HFFc6 (cell line): ENCODE measurements around the gene DBP. TPM values are rescaled to one million over a fixed set of nuclear protein-coding genes. Genes with fewer than 3 reads are reported as not detected.

ENCODE experiments used
- DNase-seq: peaks from one replicate; pipeline ENCODE4 v3.0.0-alpha.2; 2018
- H3K27ac Mint-ChIP-seq: 2 replicates; pipeline ENCODE4 v1.8.0; 2020; ENCODE audit warnings: mild to moderate bottlenecking, mixed read lengths
- H3K27me3 Mint-ChIP-seq: 2 replicates; pipeline ENCODE4 v1.8.0; 2021; ENCODE audit warnings: mild to moderate bottlenecking, moderate library complexity, mixed read lengths; ENCODE audit not compliant: insufficient read depth
- H3K36me3 Mint-ChIP-seq: 2 replicates; pipeline ENCODE4 v1.8.0; 2021; ENCODE audit warnings: low read depth, mixed read lengths
- H3K4me1 Mint-ChIP-seq: 2 replicates; pipeline ENCODE4 v1.8.0; 2020; ENCODE audit warnings: low read depth, mixed read lengths
- H3K4me3 Mint-ChIP-seq: 2 replicates; pipeline ENCODE4 v1.8.0; 2020; ENCODE audit warnings: mild to moderate bottlenecking, moderate library complexity, mixed read lengths
- H3K9me3 Mint-ChIP-seq: 2 replicates; pipeline ENCODE4 v1.8.0; 2020; ENCODE audit warnings: mild to moderate bottlenecking, mixed read lengths
- total RNA-seq, 6 experiments: library from RNA; stranded (reverse); fragmentation: NEBNext Ultra II Directional; extraction: Animal tissue kit (Norgen Biotek cat#: 25700); gene quantifications; 2 replicates in 1 of 6; 3 replicates in 5 of 6; pipeline ENCODE4 v1.2.3, GENCODE V29; 2021
- TF ChIP-seq, protein P1 (sequence below): fragments of 200-600 bp; sonication (generic); IDR thresholded peaks from 2 replicates; pipeline ENCODE4 v1.5.0; 2021; ENCODE audit warnings: antibody characterized with exemption, mild to moderate bottlenecking

The DBP gene
- total RNA-seq, 6 experiments from 2014 or later: 3.8 to 5.7 (median 4.4) TPM

DNA sequence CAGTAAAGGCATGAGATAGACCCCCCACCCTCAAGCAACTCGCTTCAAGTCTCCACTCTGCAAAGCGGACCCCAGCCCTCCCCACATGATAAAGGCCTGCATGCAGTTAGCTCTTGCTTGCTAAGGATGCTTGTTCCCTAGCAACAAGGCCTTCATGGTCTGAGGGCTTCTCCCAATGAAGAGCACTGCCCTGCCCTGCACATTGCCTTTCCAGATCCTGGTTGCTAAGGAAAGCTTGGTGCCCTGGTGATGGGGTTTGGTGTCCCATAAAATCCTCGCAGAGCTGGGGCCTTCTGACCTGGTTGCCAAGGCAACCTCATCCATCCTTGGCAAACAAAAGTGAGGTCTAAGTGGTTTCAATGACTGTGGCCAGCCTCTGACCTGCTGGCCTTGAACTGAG, 6.0 kb downstream of the DBP start:
- Mint-ChIP-seq H3K36me3 (no peaks in the 10 kb centered on the region), H3K9me3 (no peaks in the 10 kb centered on the region), H3K27ac (0 out of 2 replicates have a peak overlapping the region, but pooled peaks have one; percentile 11), H3K4me1 (peaks cover 36% of the 10 kb centered on the region), H3K4me3 (no peak overlapping the region), H3K27me3 (peaks cover 2% of the 10 kb centered on the region)
- TF ChIP-seq, protein P1, sequence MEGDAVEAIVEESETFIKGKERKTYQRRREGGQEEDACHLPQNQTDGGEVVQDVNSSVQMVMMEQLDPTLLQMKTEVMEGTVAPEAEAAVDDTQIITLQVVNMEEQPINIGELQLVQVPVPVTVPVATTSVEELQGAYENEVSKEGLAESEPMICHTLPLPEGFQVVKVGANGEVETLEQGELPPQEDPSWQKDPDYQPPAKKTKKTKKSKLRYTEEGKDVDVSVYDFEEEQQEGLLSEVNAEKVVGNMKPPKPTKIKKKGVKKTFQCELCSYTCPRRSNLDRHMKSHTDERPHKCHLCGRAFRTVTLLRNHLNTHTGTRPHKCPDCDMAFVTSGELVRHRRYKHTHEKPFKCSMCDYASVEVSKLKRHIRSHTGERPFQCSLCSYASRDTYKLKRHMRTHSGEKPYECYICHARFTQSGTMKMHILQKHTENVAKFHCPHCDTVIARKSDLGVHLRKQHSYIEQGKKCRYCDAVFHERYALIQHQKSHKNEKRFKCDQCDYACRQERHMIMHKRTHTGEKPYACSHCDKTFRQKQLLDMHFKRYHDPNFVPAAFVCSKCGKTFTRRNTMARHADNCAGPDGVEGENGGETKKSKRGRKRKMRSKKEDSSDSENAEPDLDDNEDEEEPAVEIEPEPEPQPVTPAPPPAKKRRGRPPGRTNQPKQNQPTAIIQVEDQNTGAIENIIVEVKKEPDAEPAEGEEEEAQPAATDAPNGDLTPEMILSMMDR: no peak
- DNase-seq: peak; percentile 34

GRCh38 chr19:48630296-48631063, 6.7 kb downstream of the DBP start:
- Mint-ChIP-seq H3K27ac (no peak overlapping the region), H3K9me3 (no peaks in the 10 kb centered on the region), H3K36me3 (no peaks in the 10 kb centered on the region), H3K4me3 (0 out of 2 replicates have a peak overlapping the region, but pooled peaks have one; percentile 30), H3K4me1 (peaks cover 32% of the 10 kb centered on the region), H3K27me3 (no peaks in the 10 kb centered on the region; the same call in none of the 2 replicates)
- DNase-seq: no peak
- TF ChIP-seq, protein P1: no peak

DNA sequence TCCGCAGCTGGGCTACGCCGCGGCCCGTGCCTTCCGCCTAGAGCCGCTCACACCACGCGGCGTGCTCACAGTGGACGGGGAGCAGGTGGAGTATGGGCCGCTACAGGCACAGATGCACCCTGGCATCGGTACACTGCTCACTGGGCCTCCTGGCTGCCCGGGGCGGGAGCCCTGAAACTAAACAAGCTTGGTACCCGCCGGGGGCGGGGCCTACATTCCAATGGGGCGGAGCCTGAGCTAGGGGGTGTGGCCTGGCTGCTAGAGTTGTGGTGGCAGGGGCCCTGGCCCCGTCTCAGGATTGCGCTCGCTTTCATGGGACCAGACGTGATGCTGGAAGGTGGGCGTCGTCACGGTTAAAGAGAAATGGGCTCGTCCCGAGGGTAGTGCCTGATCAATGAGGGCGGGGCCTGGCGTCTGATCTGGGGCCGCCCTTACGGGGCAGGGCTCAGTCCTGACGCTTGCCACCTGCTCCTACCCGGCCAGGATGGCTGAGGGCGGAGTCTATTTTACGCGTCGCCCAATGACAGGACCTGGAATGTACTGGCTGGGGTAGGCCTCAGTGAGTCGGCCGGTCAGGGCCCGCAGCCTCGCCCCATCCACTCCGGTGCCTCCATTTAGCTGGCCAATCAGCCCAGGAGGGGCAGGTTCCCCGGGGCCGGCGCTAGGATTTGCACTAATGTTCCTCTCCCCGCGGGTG, 7.4 kb downstream of the DBP start:
- H3K36me3 Mint-ChIP-seq: no peaks in the 10 kb centered on the region
- no peaks in the 10 kb centered on the region; the same call in none of the 2 replicates for H3K27me3 Mint-ChIP-seq
- TF ChIP-seq, protein P1: no peak
- H3K4me1 Mint-ChIP-seq: peaks cover 34% of the 10 kb centered on the region
- no peak overlapping the region for H3K4me3 Mint-ChIP-seq
- no peak for DNase-seq
- H3K9me3 Mint-ChIP-seq: no peaks in the 10 kb centered on the region
- no peak overlapping the region for H3K27ac Mint-ChIP-seq

DNA sequence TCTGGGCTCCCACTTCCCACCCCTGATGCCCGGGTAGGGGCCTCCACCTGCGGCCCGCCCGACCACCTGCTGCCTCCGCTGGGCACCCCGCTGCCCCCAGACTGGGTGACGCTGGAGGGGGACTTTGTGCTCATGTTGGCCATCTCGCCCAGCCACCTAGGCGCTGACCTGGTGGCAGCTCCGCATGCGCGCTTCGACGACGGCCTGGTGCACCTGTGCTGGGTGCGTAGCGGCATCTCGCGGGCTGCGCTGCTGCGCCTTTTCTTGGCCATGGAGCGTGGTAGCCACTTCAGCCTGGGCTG, 7.9 kb downstream of the DBP start:
- TF ChIP-seq, protein P1: no peak
- no peak overlapping the region for H3K27ac Mint-ChIP-seq

DNA sequence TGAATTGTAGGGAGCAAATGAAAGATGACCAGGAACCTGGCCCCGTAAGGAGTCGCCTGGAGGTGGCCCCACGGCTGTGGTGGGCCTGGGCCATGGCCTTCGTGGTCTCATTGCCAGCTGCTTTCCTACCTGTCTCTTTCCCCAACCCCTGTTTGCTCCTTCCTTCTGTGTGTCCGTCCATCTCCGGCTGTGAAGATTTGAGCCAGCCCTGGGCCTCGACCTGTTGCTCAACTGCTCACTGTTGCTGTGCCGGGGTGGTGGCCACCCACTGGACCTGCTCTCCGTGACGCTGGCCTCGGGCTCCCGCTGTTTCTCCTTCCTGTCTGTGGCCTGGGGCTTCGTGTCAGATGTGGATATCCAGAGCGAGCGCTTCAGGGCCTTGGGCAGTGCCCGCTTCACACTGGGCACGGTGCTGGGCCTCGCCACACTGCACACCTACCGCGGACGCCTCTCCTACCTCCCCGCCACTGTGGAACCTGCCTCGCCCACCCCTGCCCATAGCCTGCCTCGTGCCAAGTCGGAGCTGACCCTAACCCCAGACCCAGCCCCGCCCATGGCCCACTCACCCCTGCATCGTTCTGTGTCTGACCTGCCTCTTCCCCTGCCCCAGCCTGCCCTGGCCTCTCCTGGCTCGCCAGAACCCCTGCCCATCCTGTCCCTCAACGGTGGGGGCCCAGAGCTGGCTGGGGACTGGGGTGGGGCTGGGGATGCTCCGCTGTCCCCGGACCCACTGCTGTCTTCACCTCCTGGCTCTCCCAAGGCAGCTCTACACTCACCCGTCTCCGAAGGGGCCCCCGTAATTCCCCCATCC, 8.5 kb downstream of the DBP start:
- Mint-ChIP-seq H3K27me3 (no peaks in the 10 kb centered on the region; the same call in none of the 2 replicates), H3K27ac (no peak overlapping the region), H3K4me3 (no peak overlapping the region), H3K4me1 (peaks cover 29% of the 10 kb centered on the region), H3K9me3 (no peaks in the 10 kb centered on the region), H3K36me3 (peaks cover 4% of the 10 kb centered on the region)
- TF ChIP-seq, protein P1: no peak
- DNase-seq: no peak

More for the DNA sequence above, 7.9 kb downstream of the DBP start:
- Mint-ChIP-seq H3K36me3 (no peaks in the 10 kb centered on the region), H3K4me3 (no peak overlapping the region), H3K9me3 (no peaks in the 10 kb centered on the region), H3K27me3 (no peaks in the 10 kb centered on the region; the same call in none of the 2 replicates), H3K4me1 (peaks cover 29% of the 10 kb centered on the region)
- no peak for DNase-seq
